ENCODE results near the gene FAM174C. TPM values are rescaled to one million over a fixed set of nuclear protein-coding genes. Genes with fewer than 3 reads are reported as not detected.

FAM174C gene
- total and polyA plus RNA-seq, 2 of the 8 experiments (the other 6 are each of a cell fraction or from before 2014, with no cell fraction given), result 44.5 to 125 TPM

DNA sequence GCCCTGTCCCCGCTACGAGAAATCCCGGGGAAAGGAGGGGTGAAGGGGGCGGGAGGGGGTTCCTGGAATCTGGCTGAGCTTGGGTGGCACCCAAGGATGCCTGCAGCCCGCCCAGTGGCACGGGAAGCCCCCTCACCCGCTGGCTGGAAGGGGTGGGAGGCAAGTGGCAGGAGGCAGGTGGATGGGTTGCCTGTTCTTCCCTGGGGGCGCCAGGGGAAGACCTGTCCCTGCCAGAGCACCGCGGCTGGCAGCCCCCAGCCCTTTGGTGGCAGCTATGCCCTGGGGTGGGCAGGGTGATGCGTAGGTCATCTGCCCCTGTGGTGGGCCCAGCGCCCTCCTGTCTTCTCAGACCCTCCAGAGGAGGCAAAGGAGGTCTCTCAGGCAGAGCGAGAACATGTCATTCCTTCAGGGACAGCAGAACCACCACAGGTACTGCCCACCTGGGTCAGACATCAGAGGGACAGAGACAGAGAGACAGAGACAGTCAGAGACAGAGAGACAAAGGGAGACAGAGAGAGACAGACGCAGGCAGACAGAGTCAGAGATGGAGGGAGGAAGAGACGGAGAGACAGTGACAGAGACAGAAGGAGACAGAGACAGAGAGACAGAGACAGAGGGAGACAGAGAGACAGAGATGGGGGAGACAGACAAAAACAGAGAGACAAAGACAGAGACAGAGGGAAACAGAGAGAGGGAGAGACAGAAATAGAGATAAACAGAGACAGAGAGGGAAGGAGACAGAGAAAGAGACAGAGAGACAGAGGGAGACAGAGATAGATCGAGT lies 47.1 kb downstream of the FAM174C start:
- Histone ChIP-seq H4K91ac (replicated peaks; ENCODE audit: insufficient read length, low read length) (no peak overlapping the region), H2AK5ac (ENCODE audit: low read depth, low read length) (no peak overlapping the region), H3K27me3 (replicated peaks in 1 of 4; ENCODE audit: control insufficient read depth in 3 of 4, extremely low read depth in 1 of 4, insufficient read depth in 3 of 4, low read length in 3 of 4) (no peaks in the 10 kb centered on the region; a peak in 1 of 7 replicates), H3K9ac (replicated peaks in 1 of 4; ENCODE audit: extremely low read depth in 1 of 4, low read depth in 3 of 4, low read length in 3 of 4) (no peak overlapping the region), H3K14ac (ENCODE audit: insufficient read length) (no peak overlapping the region), H4K5ac (ENCODE audit: insufficient read length, low read depth, low read length) (no peak overlapping the region), H3K79me1 (ENCODE audit: low read depth, low read length) (no peaks in the 10 kb centered on the region), H3K23ac (ENCODE audit: insufficient read length) (no peak overlapping the region), H3K27ac (ENCODE audit: low read depth, low read length) (no peak overlapping the region), H3K4me1 (replicated peaks in 1 of 4; ENCODE audit: control insufficient read depth in 3 of 4, insufficient read depth in 4 of 4, low read length in 3 of 4) (no peaks in the 10 kb centered on the region), H3K4me3 (ENCODE audit: extremely low read depth in 1 of 4, insufficient read depth in 2 of 4, low read depth in 3 of 4, low read length in 4 of 4) (no peak overlapping the region), H2BK20ac (ENCODE audit: low read length) (no peak overlapping the region), H2BK120ac (replicated peaks; ENCODE audit: low read depth, low read length) (no peak overlapping the region), H3K18ac (ENCODE audit: extremely low read depth, low read length) (no peak overlapping the region), H3K4ac (replicated peaks; ENCODE audit: insufficient read length, low read depth, low read length) (no peak overlapping the region), H3K23me2 (ENCODE audit: low read depth, low read length) (no peaks in the 10 kb centered on the region), H3K9me3 (ENCODE audit: insufficient read depth in 2 of 2, low read depth in 1 of 2, low read length in 1 of 2) (no peaks in the 10 kb centered on the region), H2BK12ac (ENCODE audit: low read depth, low read length) (no peak overlapping the region), H3K56ac (replicated peaks; ENCODE audit: insufficient read length, low read depth, low read length) (no peak overlapping the region), H2BK5ac (ENCODE audit: low read depth, low read length) (no peak overlapping the region), H3K79me2 (ENCODE audit: control insufficient read depth in 1 of 2, insufficient read depth in 2 of 2, low read length in 2 of 2) (no peaks in the 10 kb centered on the region), H3K36me3 (ENCODE audit: control insufficient read depth in 2 of 4, insufficient read depth in 4 of 4, low read length in 3 of 4) (no peaks in the 10 kb centered on the region), H3K4me2 (ENCODE audit: insufficient read depth in 1 of 2, low read depth in 2 of 2, low read length in 2 of 2) (no peak overlapping the region), H4K20me1 (replicated peaks in 1 of 2; ENCODE audit: control insufficient read depth in 1 of 2, insufficient read depth in 2 of 2, low read length in 2 of 2) (no peaks in the 10 kb centered on the region), H4K8ac (ENCODE audit: extremely low read depth, insufficient read depth, low read length) (no peak overlapping the region), H2AFZ (ENCODE audit: low read length) (no peak overlapping the region), H2BK15ac (ENCODE audit: low read length) (no peak overlapping the region)
- ChIA-PET CTCF (ENCODE audit: partially characterized antibody) (interaction anchor here (1.2 kb wide), 1 partner anchor 12 kb away, joined by 3 read pairs; no protein-coding TSS in a partner anchor), POLR2A (ENCODE audit: partially characterized antibody) (interaction anchor here (1.4 to 1.6 kb wide), 2 partner anchors 11 to 47 kb away, joined by 3 read pairs; partner anchors contain the start of gene FAM174C)
- FAIRE-seq (no peak), DNase-seq (ENCODE audit: low read depth in 1 of 2, low spot score in 2 of 2) (no peak)
- WGBS, 2 experiments (ENCODE audit: extremely low coverage in 1 of 2, insufficient coverage in 1 of 2, insufficient read length in 1 of 2, insufficient replicate concordance in 2 of 2, low coverage in 1 of 2, low lambda C conversion rate in 2 of 2, missing lambda C conversion rate in 1 of 2), result 89% methylated on average over 9 of the region's 16 CpGs; no CpG with 5 or more reads in 1 of the 2 experiments
- TF ChIP-seq PHF8 (conservative IDR thresholded peaks at IDR 0.05; ENCODE audit: low read depth, low read length), result no peak
- no peak for TF ChIP-seq KDM4A (IDR thresholded peaks at IDR 0.05; ENCODE audit: low read depth, low read length, severe bottlenecking)
- TF ChIP-seq, protein P1, sequence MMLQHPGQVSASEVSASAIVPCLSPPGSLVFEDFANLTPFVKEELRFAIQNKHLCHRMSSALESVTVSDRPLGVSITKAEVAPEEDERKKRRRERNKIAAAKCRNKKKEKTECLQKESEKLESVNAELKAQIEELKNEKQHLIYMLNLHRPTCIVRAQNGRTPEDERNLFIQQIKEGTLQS (IDR thresholded peaks at IDR 0.05; ENCODE audit: insufficient read depth, low read depth, low read length), result no peak
- no peak for TF ChIP-seq HDAC2 (IDR thresholded peaks at IDR 0.05; ENCODE audit: borderline replicate concordance in 1 of 2, low read depth in 2 of 2, low read length in 2 of 2)

All from H1 (cell line).